ENCODE results near the gene RMRP. TPM values are rescaled to one million over a fixed set of nuclear protein-coding genes. Genes with fewer than 3 reads are reported as not detected.

The RMRP gene
- total and polyA plus RNA-seq, 5 donors from 2014 or later, result 6,542 TPM; not detected in 4

DNA sequence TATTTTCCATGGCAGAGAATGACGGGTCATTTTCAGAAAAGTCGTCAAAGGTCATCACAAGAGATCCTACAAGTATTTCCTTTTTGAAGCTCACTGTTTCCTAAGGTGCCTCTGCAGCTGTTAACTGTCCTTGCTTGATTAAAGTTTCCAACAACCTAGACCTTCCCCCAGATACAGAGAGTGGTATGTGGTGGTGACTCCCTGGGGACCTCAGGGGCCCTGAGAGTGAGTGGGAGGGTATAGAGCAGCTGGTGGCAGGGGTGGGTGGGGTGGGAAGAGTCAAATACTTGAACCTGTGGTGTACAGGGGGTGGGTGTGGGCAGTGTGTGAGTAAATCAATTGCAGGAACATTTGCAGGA lies 38.0 kb downstream of the RMRP start:
- Mint-ChIP-seq H3K36me3 (no peaks in the 10 kb centered on the region), H3K9me3 (peaks cover 0 to 2% (median 0%) of the 10 kb centered on the region in 7 donors), H3K27ac (peak overlapping the region; percentile 20 to 91 (median 89)), H3K4me3 (peak overlapping the region in 3 of 4 donors; percentile 15 to 48 (median 29)), H3K4me1 (peaks cover 7 to 44% (median 28%) of the 10 kb centered on the region in 4 donors), H3K27me3 (no peaks in the 10 kb centered on the region)
- H3K27me3 ChIP-seq (ENCODE audit: control insufficient read depth, insufficient read depth, low read length), result no peaks in the 10 kb centered on the region
- H3K4me1 ChIP-seq (ENCODE audit: control insufficient read depth, insufficient read depth, low read length, poor library complexity, severe bottlenecking), result peaks cover 34% of the 10 kb centered on the region
- no peaks in the 10 kb centered on the region for H3K9me3 ChIP-seq (ENCODE audit: control insufficient read depth in 2 of 2, low read length in 2 of 2)
- H3K36me3 ChIP-seq (ENCODE audit: control insufficient read depth, insufficient read depth, low read length), result no peaks in the 10 kb centered on the region
- no peak for DNase-seq
- H3K4me3 ChIP-seq (ENCODE audit: low read depth, low read length), result peak overlapping the region; percentile 16
- H3K27ac ChIP-seq (ENCODE audit: insufficient read depth, low read length, poor library complexity, severe bottlenecking), result no peak overlapping the region
- ATAC-seq (ENCODE audit: low read depth in 2 of 2), result no peak

DNA sequence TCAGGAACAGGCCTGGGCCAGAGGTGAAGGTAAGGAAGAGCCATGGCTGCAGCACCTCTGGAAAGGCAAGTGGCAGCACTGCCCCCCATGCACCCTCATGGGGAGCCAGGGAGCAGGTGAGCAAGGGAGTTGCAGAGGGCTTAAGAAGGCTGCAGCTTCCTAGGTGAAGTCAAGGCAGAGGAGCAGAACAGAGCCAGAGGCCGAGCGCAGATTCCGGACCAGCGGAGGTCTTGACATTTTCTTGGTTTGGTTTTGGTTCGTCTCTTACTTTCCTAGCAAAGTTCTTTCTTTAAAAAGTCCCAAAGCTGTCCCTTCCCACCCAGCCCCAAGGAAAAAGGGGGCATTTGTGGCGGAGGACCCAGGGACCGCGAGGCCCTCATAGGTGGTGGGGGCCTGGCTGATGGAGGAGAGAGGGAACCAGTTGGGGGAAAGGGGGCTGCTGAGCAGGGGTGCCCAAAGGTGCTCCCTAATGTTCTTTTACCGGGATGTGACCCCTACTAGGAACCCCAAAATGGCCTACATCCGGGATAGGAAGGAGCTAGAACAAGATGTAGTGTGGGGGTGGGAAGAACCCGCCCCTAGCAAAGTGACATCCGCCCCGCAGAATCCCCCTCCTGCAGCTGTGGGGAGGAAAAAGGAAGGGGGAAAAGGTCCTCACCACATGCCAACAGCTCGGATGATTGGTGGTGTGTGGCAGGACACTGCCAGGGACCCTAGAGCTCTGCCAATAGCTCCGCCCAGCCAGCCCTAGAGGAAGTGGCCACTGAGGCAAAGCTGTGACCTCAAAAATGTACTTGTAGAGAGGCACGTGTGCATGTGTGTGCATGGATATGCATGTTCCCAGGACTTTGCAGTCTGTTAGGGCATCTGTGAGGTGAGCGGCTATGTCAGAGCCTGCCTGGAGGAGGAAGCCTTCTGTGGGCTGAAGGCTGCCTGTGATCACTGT lies 38.7 kb downstream of the RMRP start:
- DNase-seq (peak in 1 of 3 donors; percentile 70), ATAC-seq (ENCODE audit: low read depth in 2 of 2) (peak; percentile 29 to 35)
- Histone ChIP-seq H3K4me3 (ENCODE audit: low read depth, low read length) (peak overlapping the region; percentile 16), H3K36me3 (ENCODE audit: control insufficient read depth, insufficient read depth, low read length) (no peaks in the 10 kb centered on the region), H3K9me3 (ENCODE audit: control insufficient read depth in 2 of 2, low read length in 2 of 2) (no peaks in the 10 kb centered on the region), H3K4me1 (ENCODE audit: control insufficient read depth, insufficient read depth, low read length, poor library complexity, severe bottlenecking) (peaks cover 34% of the 10 kb centered on the region), H3K27ac (ENCODE audit: insufficient read depth, low read length, poor library complexity, severe bottlenecking) (peak overlapping the region; percentile 47), H3K27me3 (ENCODE audit: control insufficient read depth, insufficient read depth, low read length) (no peaks in the 10 kb centered on the region)
- peak overlapping the region; percentile 29 to 76 (median 48) for H3K4me3 Mint-ChIP-seq
- H3K9me3 Mint-ChIP-seq, result peaks cover 0 to 2% (median 0%) of the 10 kb centered on the region in 7 donors
- no peaks in the 10 kb centered on the region for H3K27me3 Mint-ChIP-seq
- peak overlapping the region; percentile 32 to 91 (median 89) for H3K27ac Mint-ChIP-seq
- no peaks in the 10 kb centered on the region for H3K36me3 Mint-ChIP-seq
- H3K4me1 Mint-ChIP-seq, result peaks cover 4 to 44% (median 30%) of the 10 kb centered on the region in 4 donors

DNA sequence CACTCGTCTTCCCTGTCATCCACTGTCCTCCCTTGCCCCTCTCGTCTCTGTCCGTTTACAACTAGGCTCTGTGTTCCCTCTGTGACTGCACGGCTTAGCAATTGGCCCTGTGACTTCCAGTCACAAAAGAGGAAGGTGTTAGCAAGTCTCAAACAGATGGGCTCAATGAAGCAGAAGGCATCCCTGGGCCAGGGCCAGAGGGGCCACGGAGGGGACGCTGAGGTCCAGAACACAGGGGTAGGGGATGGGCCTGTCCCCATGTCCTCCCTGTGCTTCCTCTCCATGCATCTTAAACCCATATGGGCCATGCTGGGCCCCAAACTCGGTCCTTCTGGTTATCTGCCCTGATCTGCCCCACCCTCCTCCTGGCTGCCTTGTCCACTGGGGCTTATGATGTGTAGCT lies 39.5 kb downstream of the RMRP start, which contains the start of gene CD72:
Gene CD72 (minus strand): TSS at position 89 of the 403 bp plus-strand sequence. CDS start 110 bp downstream, outside the sequence.
- Mint-ChIP-seq H3K27me3 (no peaks in the 10 kb centered on the region), H3K27ac (peak within 1 kb of the TSS; percentile 94 to 99 (median 95)), H3K9me3 (peaks cover 0 to 2% (median 0%) of the 10 kb centered on the region in 7 donors), H3K4me1 (peaks cover 4 to 45% (median 30%) of the 10 kb centered on the region in 4 donors), H3K36me3 (no peaks in the 10 kb centered on the region), H3K4me3 (peak within 1 kb of the TSS; percentile 83 to 95 (median 88))
- H3K4me3 ChIP-seq (ENCODE audit: low read depth, low read length), result peak within 1 kb of the TSS; percentile 79
- no peaks in the 10 kb centered on the region for H3K27me3 ChIP-seq (ENCODE audit: control insufficient read depth, insufficient read depth, low read length)
- peak within 1 kb of the TSS; percentile 66 for H3K27ac ChIP-seq (ENCODE audit: insufficient read depth, low read length, poor library complexity, severe bottlenecking)
- ATAC-seq (ENCODE audit: low read depth in 2 of 2) (no peak), DNase-seq (no peak)
- H3K9me3 ChIP-seq (ENCODE audit: control insufficient read depth in 2 of 2, low read length in 2 of 2), result no peaks in the 10 kb centered on the region
- H3K36me3 ChIP-seq (ENCODE audit: control insufficient read depth, insufficient read depth, low read length), result no peaks in the 10 kb centered on the region
- peaks cover 34% of the 10 kb centered on the region for H3K4me1 ChIP-seq (ENCODE audit: control insufficient read depth, insufficient read depth, low read length, poor library complexity, severe bottlenecking)

DNA sequence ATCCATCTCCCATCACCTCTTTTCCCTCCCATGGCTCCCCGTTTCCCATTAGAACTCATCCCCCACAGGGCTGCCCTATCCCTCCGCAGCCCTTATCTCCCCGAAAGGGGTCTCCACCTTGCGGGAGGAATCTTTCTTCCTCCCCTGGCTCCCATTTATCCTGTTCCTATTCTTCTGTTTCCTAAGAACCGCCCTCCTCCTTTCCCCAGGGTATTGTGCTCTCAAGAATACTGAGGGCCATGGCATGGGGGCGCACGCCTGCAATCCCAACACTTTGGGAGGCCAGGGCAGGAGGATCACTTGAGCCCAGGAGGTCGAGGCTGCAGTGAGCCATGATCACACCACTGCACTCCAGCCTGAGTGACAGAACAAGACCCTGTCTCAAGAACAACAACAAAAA lies 40.3 kb downstream of the RMRP start:
- H3K9me3 ChIP-seq (ENCODE audit: control insufficient read depth in 2 of 2, low read length in 2 of 2), result no peaks in the 10 kb centered on the region
- H3K4me3 ChIP-seq (ENCODE audit: low read depth, low read length), result peak overlapping the region; percentile 79
- peak overlapping the region; percentile 94 to 99 (median 95) for H3K27ac Mint-ChIP-seq
- H3K27me3 Mint-ChIP-seq, result no peaks in the 10 kb centered on the region
- H3K36me3 Mint-ChIP-seq, result no peaks in the 10 kb centered on the region
- ATAC-seq (ENCODE audit: low read depth in 2 of 2) (no peak), DNase-seq (no peak)
- H3K4me1 ChIP-seq (ENCODE audit: control insufficient read depth, insufficient read depth, low read length, poor library complexity, severe bottlenecking), result peaks cover 34% of the 10 kb centered on the region
- peak overlapping the region; percentile 66 for H3K27ac ChIP-seq (ENCODE audit: insufficient read depth, low read length, poor library complexity, severe bottlenecking)
- H3K9me3 Mint-ChIP-seq, result peaks cover 0 to 2% (median 0%) of the 10 kb centered on the region in 7 donors
- H3K4me1 Mint-ChIP-seq, result peaks cover 4 to 45% (median 30%) of the 10 kb centered on the region in 4 donors
- no peaks in the 10 kb centered on the region for H3K36me3 ChIP-seq (ENCODE audit: control insufficient read depth, insufficient read depth, low read length)
- peak overlapping the region; percentile 83 to 95 (median 88) for H3K4me3 Mint-ChIP-seq
- no peaks in the 10 kb centered on the region for H3K27me3 ChIP-seq (ENCODE audit: control insufficient read depth, insufficient read depth, low read length)

DNA sequence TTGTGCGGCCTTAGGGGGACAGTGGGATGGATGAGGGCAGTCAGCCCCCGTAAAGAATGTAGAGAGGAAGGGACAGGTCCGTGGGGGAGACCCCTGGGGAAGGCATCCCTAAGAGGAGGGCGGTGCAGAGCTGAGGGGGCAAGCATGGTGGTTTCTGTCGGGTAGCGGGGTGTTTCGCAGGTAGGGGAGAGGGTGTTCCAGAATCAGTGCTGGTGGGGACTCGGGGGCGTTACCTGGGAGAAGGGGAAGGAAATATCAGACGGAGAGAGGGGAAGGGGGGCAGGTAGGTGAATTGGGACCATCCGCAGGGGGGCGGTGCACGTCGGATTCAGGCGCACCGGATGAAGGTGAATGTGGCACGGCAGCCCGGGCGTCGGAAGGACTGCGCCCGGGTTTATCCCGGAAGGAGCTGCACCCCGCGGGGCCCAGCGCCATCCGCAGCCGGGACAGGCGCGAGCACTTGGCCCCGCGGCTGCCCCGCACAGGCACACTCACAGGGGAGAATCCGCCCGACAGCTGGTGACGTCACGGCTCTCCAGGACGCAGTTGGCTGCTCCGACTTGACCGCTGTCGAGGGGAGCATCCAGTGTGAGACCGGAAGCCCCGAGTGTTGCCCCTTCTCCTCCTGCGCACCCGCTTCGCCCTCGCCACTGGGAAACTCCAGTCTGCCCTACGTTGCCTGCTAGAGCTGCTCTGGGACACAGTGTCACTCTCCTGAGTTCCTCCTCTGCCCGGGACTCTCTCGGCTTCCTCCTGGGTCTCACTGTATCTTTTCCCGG lies 40.9 kb downstream of the RMRP start:
- H3K27ac Mint-ChIP-seq, result peak overlapping the region; percentile 94 to 99 (median 95)
- no peaks in the 10 kb centered on the region for H3K36me3 ChIP-seq (ENCODE audit: control insufficient read depth, insufficient read depth, low read length)
- ATAC-seq (ENCODE audit: low read depth in 2 of 2) (peak; percentile 71 to 76), DNase-seq (peak; percentile 56 to 81 (median 69))
- peaks cover 34% of the 10 kb centered on the region for H3K4me1 ChIP-seq (ENCODE audit: control insufficient read depth, insufficient read depth, low read length, poor library complexity, severe bottlenecking)
- H3K36me3 Mint-ChIP-seq, result no peaks in the 10 kb centered on the region
- H3K27me3 Mint-ChIP-seq, result no peaks in the 10 kb centered on the region
- H3K4me3 ChIP-seq (ENCODE audit: low read depth, low read length), result peak overlapping the region; percentile 79
- peaks cover 4 to 46% (median 30%) of the 10 kb centered on the region in 4 donors for H3K4me1 Mint-ChIP-seq
- no peaks in the 10 kb centered on the region for H3K9me3 ChIP-seq (ENCODE audit: control insufficient read depth in 2 of 2, low read length in 2 of 2)
- peaks cover 0 to 2% (median 0%) of the 10 kb centered on the region in 7 donors for H3K9me3 Mint-ChIP-seq
- H3K27ac ChIP-seq (ENCODE audit: insufficient read depth, low read length, poor library complexity, severe bottlenecking), result peak overlapping the region; percentile 66
- peak overlapping the region; percentile 83 to 95 (median 88) for H3K4me3 Mint-ChIP-seq
- no peaks in the 10 kb centered on the region for H3K27me3 ChIP-seq (ENCODE audit: control insufficient read depth, insufficient read depth, low read length)

DNA sequence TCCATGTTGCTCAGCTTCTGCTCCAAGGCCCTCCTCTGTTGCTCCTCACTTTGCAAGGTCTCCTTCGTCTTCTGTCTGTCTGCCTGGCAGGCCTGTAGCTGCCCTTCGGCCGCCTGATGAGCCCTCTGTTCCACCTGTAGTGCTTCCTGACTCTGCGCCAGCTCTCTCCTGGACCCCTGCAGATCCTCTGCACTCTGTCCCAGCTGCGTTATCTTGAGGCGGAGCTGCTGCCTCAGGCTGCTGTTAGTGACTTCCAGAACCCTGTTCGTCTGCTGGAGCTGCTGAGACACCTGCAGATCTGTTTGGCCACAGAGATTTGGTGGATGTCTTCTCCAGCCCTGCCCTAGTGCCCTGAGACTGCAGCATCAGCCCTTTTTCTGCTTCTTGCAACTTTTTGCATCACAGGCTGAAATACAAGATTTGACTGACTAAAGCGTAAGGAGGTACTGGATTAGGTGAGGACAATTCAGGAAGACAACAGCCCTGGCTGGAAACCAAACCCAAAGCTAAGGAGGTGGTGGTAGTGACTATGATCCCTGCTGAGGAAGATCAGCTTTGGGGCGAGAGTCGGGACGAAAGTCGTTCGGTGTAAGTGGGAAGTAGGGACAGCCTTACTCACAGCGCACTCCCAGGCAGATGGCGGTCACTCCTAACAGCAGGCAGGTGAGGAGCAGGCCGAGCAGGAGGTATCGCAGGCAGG lies 41.7 kb downstream of the RMRP start:
- Histone ChIP-seq H3K27ac (ENCODE audit: insufficient read depth, low read length, poor library complexity, severe bottlenecking) (peak overlapping the region; percentile 66), H3K9me3 (ENCODE audit: control insufficient read depth in 2 of 2, low read length in 2 of 2) (no peaks in the 10 kb centered on the region), H3K36me3 (ENCODE audit: control insufficient read depth, insufficient read depth, low read length) (no peaks in the 10 kb centered on the region), H3K27me3 (ENCODE audit: control insufficient read depth, insufficient read depth, low read length) (no peaks in the 10 kb centered on the region), H3K4me1 (ENCODE audit: control insufficient read depth, insufficient read depth, low read length, poor library complexity, severe bottlenecking) (peaks cover 34% of the 10 kb centered on the region), H3K4me3 (ENCODE audit: low read depth, low read length) (no peak overlapping the region)
- ATAC-seq (ENCODE audit: low read depth in 2 of 2) (no peak), DNase-seq (no peak)
- H3K4me3 Mint-ChIP-seq, result peak overlapping the region; percentile 44 to 92 (median 84)
- no peaks in the 10 kb centered on the region for H3K27me3 Mint-ChIP-seq
- H3K9me3 Mint-ChIP-seq, result peaks cover 0 to 2% (median 0%) of the 10 kb centered on the region in 7 donors
- H3K4me1 Mint-ChIP-seq, result peaks cover 9 to 54% (median 36%) of the 10 kb centered on the region in 4 donors
- no peaks in the 10 kb centered on the region for H3K36me3 Mint-ChIP-seq
- peak overlapping the region; percentile 49 to 94 (median 90) for H3K27ac Mint-ChIP-seq

DNA sequence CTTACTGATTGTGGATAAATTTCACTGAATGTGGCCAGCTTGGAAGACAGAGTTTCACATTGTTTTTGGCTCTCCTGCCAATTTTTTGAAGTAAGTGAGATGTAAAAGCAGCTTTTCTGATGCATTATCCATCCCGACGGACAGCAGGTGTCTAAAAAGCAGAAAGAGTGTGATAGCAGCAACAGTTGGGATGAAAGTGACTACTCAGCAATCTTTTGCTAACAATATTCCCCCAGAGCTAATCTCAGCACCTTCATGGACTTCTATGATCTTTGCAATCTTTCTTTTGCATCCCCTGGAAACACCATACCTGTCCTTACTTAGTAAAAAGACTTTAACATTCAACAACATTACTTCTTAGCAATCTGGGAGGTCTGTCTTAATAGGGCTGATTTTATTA lies 45.0 kb downstream of the RMRP start:
- peaks cover 14% of the 10 kb centered on the region for H3K4me1 ChIP-seq (ENCODE audit: control insufficient read depth, insufficient read depth, low read length, poor library complexity, severe bottlenecking)
- DNase-seq (no peak), ATAC-seq (ENCODE audit: low read depth in 2 of 2) (no peak)
- Mint-ChIP-seq H3K9me3 (peaks cover 0 to 2% (median 0%) of the 10 kb centered on the region in 7 donors), H3K27me3 (no peaks in the 10 kb centered on the region), H3K4me3 (peak overlapping the region in 1 of 4 donors; percentile 59), H3K27ac (peak overlapping the region in 1 of 3 donors; percentile 81), H3K4me1 (peaks cover 9 to 34% (median 26%) of the 10 kb centered on the region in 4 donors), H3K36me3 (no peaks in the 10 kb centered on the region)
- peaks cover 19% of the 10 kb centered on the region for H3K36me3 ChIP-seq (ENCODE audit: control insufficient read depth, insufficient read depth, low read length)
- no peak overlapping the region for H3K4me3 ChIP-seq (ENCODE audit: low read depth, low read length)
- no peaks in the 10 kb centered on the region for H3K27me3 ChIP-seq (ENCODE audit: control insufficient read depth, insufficient read depth, low read length)
- H3K9me3 ChIP-seq (ENCODE audit: control insufficient read depth in 2 of 2, low read length in 2 of 2), result no peaks in the 10 kb centered on the region
- no peak overlapping the region for H3K27ac ChIP-seq (ENCODE audit: insufficient read depth, low read length, poor library complexity, severe bottlenecking)

All from CD4-positive, CD25-positive, alpha-beta regulatory T cell (primary cell).